Measurements from ENCODE around the gene NPHP4. TPM values are rescaled to one million over a fixed set of nuclear protein-coding genes. Genes with fewer than 3 reads are reported as not detected.

Gene NPHP4
- total and polyA plus RNA-seq, 4 donors: 1.7 to 5.6 (median 3.5) TPM

DNA sequence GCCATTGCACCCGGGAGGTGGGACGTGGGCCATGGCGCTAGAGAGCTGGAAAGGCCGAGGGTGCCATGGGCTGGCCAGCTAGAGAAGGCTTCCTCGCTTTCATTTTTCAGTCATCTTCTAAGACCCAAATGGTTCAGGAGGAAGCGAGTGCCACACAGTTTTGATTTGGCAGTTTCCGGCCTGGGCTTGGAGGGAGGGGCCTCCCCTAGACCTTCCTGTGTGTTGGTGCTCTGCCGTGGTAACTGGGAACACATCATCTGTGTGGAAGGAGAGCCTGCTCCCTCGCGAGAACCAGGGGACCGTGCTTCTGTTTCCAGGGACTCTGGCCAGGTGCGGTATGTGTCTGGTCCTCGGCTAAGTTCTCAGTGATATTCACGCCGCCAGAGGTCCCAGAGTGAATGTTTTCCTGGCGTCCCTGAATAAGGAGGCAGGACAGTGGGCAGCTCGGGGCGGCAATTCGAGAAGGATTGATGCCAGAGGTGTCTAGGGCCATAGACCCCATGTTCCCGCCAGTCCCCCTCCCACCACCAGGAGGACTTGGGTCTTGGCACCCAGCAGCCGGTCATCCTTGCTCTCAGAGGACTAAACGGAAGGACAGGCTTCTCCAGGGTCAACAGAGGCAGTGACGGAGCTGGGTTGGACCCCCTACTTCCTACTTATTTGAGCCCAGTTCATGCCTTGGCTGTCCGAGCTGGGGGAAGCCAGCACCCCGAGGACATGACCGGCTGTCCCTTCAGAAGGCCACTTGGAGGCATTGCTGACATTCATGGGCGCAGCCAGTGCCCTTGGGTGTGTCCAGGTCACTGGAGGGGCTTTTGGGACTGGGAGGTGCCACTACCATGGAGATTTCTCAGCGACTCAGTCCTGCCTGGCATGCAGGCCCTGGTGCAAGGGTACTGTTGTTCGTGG lies 2.7 kb upstream of the NPHP4 start:
- H3K9me3 ChIP-seq (ENCODE audit: control insufficient read depth in 4 of 4, low read length in 3 of 4): no peaks in the 10 kb centered on the region
- no peak overlapping the region for H3K9ac ChIP-seq (ENCODE audit: low read depth in 1 of 2, low read length in 2 of 2)
- H3K36me3 ChIP-seq (ENCODE audit: control insufficient read depth in 4 of 4, insufficient read depth in 3 of 4, low read depth in 1 of 4, low read length in 3 of 4): no peaks in the 10 kb centered on the region
- DNase-seq (ENCODE audit: low spot score): no peak
- WGBS: 82% methylated on average over 29 of the region's 29 CpGs
- H3K4me3 ChIP-seq (ENCODE audit: low read depth in 1 of 3, low read length in 3 of 3): no peak overlapping the region
- H3K4me1 ChIP-seq (ENCODE audit: control insufficient read depth in 4 of 4, insufficient read depth in 4 of 4, low read length in 3 of 4): peaks cover 2 to 18% (median 7%) of the 10 kb centered on the region in 4 donors
- TF ChIP-seq YY1 (IDR thresholded peaks at IDR 0.05) (no peak), SP1 (IDR thresholded peaks at IDR 0.05) (no peak), HNF4G (IDR thresholded peaks at IDR 0.05) (no peak), REST (IDR thresholded peaks at IDR 0.05) (no peak), EGR1 (IDR thresholded peaks at IDR 0.05; ENCODE audit: low read depth in 2 of 2) (no peak), GABPA (IDR thresholded peaks at IDR 0.05 in 1 of 2, conservative IDR thresholded peaks at IDR 0.05 in 1 of 2) (no peak), HNF4A (conservative IDR thresholded peaks at IDR 0.05) (no peak), TAF1 (conservative IDR thresholded peaks at IDR 0.05) (no peak)
- TF ChIP-seq, protein P1, sequence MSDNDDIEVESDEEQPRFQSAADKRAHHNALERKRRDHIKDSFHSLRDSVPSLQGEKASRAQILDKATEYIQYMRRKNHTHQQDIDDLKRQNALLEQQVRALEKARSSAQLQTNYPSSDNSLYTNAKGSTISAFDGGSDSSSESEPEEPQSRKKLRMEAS (IDR thresholded peaks at IDR 0.05): no peak
- H3K27me3 ChIP-seq (ENCODE audit: control insufficient read depth in 4 of 4, insufficient read depth in 4 of 4, low read length in 3 of 4): no peaks in the 10 kb centered on the region
- no peak overlapping the region for H3K27ac ChIP-seq (ENCODE audit: low read depth in 1 of 2, low read length in 2 of 2)

DNA sequence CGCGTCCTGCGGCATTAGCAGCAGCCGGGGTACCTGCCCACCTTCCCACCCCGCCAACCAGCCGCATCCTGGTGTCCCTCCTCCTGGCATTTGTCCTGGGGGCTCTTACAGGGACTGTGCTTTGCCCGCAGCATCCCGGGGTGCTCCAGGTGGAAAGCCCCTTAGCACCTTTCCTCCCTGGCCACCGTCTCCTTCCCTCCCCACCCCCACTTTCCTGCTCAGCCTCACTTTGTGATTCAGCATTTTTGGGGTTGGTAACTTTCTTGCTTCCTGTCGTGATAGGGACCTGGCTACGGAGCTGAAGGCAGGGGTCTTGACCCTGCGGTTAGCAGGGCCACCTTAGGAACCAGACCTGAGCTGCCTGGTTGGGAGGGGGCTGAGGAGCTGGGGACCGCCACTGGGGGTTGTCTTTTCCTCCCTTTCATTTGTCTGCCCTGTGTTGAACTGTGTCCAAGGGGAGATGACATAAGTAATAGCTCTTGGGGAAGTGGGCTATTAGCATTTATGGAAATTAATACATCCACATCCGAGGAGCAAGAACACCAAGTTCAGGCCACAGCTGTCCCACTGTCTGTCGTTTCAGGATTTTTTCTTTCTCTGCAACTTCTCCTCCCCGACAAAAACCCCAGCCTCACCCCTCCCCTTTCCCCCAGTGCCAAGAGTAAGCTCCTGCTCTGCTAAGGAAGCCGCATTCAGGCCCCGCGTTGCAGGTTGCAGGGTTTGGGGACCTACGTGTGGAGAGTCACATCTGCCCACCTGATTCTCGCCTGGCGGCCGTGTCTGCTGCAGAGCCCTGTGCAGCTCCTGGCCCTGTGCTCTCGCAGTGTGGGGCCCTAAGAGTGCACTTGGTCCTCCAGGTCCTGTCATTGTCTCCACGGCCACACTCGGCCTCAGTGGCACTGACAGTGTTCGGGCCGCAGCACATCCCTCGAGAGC lies 1.6 kb upstream of the NPHP4 start:
- H3K27me3 ChIP-seq (ENCODE audit: control insufficient read depth in 4 of 4, insufficient read depth in 4 of 4, low read length in 3 of 4): no peaks in the 10 kb centered on the region
- WGBS: 45% methylated on average over 29 of the region's 29 CpGs
- peaks cover 2 to 18% (median 7%) of the 10 kb centered on the region in 4 donors for H3K4me1 ChIP-seq (ENCODE audit: control insufficient read depth in 4 of 4, insufficient read depth in 4 of 4, low read length in 3 of 4)
- TF ChIP-seq, protein P2, sequence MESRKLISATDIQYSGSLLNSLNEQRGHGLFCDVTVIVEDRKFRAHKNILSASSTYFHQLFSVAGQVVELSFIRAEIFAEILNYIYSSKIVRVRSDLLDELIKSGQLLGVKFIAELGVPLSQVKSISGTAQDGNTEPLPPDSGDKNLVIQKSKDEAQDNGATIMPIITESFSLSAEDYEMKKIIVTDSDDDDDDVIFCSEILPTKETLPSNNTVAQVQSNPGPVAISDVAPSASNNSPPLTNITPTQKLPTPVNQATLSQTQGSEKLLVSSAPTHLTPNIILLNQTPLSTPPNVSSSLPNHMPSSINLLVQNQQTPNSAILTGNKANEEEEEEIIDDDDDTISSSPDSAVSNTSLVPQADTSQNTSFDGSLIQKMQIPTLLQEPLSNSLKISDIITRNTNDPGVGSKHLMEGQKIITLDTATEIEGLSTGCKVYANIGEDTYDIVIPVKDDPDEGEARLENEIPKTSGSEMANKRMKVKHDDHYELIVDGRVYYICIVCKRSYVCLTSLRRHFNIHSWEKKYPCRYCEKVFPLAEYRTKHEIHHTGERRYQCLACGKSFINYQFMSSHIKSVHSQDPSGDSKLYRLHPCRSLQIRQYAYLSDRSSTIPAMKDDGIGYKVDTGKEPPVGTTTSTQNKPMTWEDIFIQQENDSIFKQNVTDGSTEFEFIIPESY (IDR thresholded peaks at IDR 0.05): no peak
- TF ChIP-seq EGR1 (IDR thresholded peaks at IDR 0.05; ENCODE audit: low read depth in 2 of 2) (no peak), FOXA2 (IDR thresholded peaks at IDR 0.05) (no peak), JUND (IDR thresholded peaks at IDR 0.05) (no peak), HNF4A (conservative IDR thresholded peaks at IDR 0.05) (no peak), CTCF (IDR thresholded peaks at IDR 0.05; ENCODE audit: low read depth, low read length, missing input control) (no peak), GABPA (IDR thresholded peaks at IDR 0.05 in 1 of 2, conservative IDR thresholded peaks at IDR 0.05 in 1 of 2) (no peak), REST (IDR thresholded peaks at IDR 0.05) (no peak), TAF1 (conservative IDR thresholded peaks at IDR 0.05) (no peak), ATF3 (IDR thresholded peaks at IDR 0.05) (no peak), YY1 (IDR thresholded peaks at IDR 0.05) (no peak)
- DNase-seq (ENCODE audit: low spot score): no peak
- peak overlapping the region in 1 of 3 donors; percentile 62 for H3K4me3 ChIP-seq (ENCODE audit: low read depth in 1 of 3, low read length in 3 of 3)
- no peaks in the 10 kb centered on the region for H3K9me3 ChIP-seq (ENCODE audit: control insufficient read depth in 4 of 4, low read length in 3 of 4)
- H3K9ac ChIP-seq (ENCODE audit: low read depth in 1 of 2, low read length in 2 of 2): no peak overlapping the region
- peak overlapping the region in 1 of 2 donors; percentile 31 for H3K27ac ChIP-seq (ENCODE audit: low read depth in 1 of 2, low read length in 2 of 2)
- H3K36me3 ChIP-seq (ENCODE audit: control insufficient read depth in 4 of 4, insufficient read depth in 3 of 4, low read depth in 1 of 4, low read length in 3 of 4): no peaks in the 10 kb centered on the region

Data from liver (tissue), 9 donors.